Measurements from ENCODE around the gene DPP10.

GRCh38 chr2:114426756-114427155, 15.7 kb upstream of the DPP10 start:
- TF ChIP-seq CTCF (IDR thresholded peaks at IDR 0.05), result no peak
- no peak for TF ChIP-seq POLR2AphosphoS5 (IDR thresholded peaks at IDR 0.05; ENCODE audit: low read depth, low read length)
- TF ChIP-seq, protein P1, sequence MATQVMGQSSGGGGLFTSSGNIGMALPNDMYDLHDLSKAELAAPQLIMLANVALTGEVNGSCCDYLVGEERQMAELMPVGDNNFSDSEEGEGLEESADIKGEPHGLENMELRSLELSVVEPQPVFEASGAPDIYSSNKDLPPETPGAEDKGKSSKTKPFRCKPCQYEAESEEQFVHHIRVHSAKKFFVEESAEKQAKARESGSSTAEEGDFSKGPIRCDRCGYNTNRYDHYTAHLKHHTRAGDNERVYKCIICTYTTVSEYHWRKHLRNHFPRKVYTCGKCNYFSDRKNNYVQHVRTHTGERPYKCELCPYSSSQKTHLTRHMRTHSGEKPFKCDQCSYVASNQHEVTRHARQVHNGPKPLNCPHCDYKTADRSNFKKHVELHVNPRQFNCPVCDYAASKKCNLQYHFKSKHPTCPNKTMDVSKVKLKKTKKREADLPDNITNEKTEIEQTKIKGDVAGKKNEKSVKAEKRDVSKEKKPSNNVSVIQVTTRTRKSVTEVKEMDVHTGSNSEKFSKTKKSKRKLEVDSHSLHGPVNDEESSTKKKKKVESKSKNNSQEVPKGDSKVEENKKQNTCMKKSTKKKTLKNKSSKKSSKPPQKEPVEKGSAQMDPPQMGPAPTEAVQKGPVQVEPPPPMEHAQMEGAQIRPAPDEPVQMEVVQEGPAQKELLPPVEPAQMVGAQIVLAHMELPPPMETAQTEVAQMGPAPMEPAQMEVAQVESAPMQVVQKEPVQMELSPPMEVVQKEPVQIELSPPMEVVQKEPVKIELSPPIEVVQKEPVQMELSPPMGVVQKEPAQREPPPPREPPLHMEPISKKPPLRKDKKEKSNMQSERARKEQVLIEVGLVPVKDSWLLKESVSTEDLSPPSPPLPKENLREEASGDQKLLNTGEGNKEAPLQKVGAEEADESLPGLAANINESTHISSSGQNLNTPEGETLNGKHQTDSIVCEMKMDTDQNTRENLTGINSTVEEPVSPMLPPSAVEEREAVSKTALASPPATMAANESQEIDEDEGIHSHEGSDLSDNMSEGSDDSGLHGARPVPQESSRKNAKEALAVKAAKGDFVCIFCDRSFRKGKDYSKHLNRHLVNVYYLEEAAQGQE (IDR thresholded peaks at IDR 0.05; ENCODE audit: insufficient read depth in 1 of 2, low read depth in 2 of 2, low read length in 1 of 2), result no peak
- TF ChIP-seq SIN3A (IDR thresholded peaks at IDR 0.05; ENCODE audit: borderline replicate concordance, insufficient read depth, low read depth, low read length), result no peak
- no peak for TF ChIP-seq TCF7L2 (IDR thresholded peaks at IDR 0.05; ENCODE audit: low read depth, low read length)
